Heart left ventricle (tissue), 13 donors: Measurements from ENCODE around the gene YBX2.

Experiments used
- CTCF ChIP-seq, 12 donors: fragments of 200-600 bp; sonication (generic) in 4 of 12; IDR thresholded peaks; one replicate each; pipeline versions ENCODE4 v1.5.0 to v1.8.0; 2018 to 2022; ENCODE audit warnings: antibody characterized with exemption in 12 of 12, mild to moderate bottlenecking in 5 of 12
- POLR2A ChIP-seq, 2 donors: fragments of 450-650 bp; IDR thresholded peaks; one replicate each; pipeline ENCODE4 v1.6.1; 2017; ENCODE audit warnings: antibody characterized with exemption in 2 of 2, mild to moderate bottlenecking in 2 of 2, moderate library complexity in 2 of 2
- donor health status: ischemic (EF 13 %, LVEDD 7.1; RV severe dilation, severe dysfunction).
- donor health status: DM: no; HTN: yes; CAD: no.
- donor health status: DM: no; HTN: no; CAD: no.
- donor health status: ischemic (EF 25% LVEDD 6.9; RV normal size, moderate dysfunction).
- donor health status: ischemic (EF 25% LVEDD 5.7; RV mildly dilated, moderate dysfunction).
- donor health status: ischemic (EF 35%, LVEDD 5.7; RV mildly dilated, moderate dysfunction).
- donor health status: nonischemic (EF 11% LVEDD 7.7; RV severe dilation, severe dysfunction).
- donor health status: DM: yes; HTN: yes; CAD: no.
- donor health status: PGD.
- donor health status: ischemic (EF 29% LVEDD 5.4; RV normal size, mild dysfunction).
- donor health status: nonischemic (EF 23%, LVEDD 6.1; RV moderate dilation, normal function).

GRCh38 chr17:7336240-7337175 is 42.1 kb upstream of the YBX2 start, which contains the start of gene ACAP1:
- TF ChIP-seq POLR2A (IDR thresholded peaks at IDR 0.05): no peak
- TF ChIP-seq CTCF (IDR thresholded peaks at IDR 0.05): no peak
